ENCODE results near the gene ST6GAL1.
A peak's percentile ranks its signal among the peaks of the same experiment; 100 is the strongest.
"Not testable (repeated sequence)": the region's sequence is repeated elsewhere in the genome, so short reads cannot be mapped to it uniquely, and the experiment has no call there.

Gene ST6GAL1

DNA sequence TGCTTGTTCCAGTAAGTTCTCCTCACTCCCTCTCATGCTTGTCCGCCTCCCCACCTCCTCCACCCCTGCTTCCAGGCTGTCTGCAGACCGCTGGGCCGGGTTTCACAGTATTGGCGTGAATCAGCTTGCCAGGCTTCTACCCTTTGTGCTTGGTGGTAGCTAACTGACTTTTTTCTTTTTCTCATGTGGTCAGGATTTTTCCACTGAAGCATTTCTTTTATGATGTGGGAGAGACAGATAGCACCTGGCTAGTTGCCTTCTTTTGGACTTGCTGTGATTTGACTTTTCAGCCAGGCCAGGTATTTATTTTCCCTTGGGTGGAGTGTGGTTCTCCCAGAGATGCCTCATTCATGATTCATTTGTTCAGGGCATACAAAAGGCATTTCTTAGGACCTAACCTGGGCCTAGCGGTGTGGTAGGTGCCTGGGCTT, 60.6 kb downstream of the ST6GAL1 start:
- Histone ChIP-seq H3K36me3 (ENCODE audit: low read depth) (no peaks in the 10 kb centered on the region), H3K4me3 (ENCODE audit: severe bottlenecking) (no peak overlapping the region), H3K9me3 (ENCODE audit: severe bottlenecking) (no peaks in the 10 kb centered on the region), H3K4me1 (ENCODE audit: insufficient read depth, poor library complexity, severe bottlenecking) (peaks cover 7% of the 10 kb centered on the region), H3K27ac (ENCODE audit: poor library complexity, severe bottlenecking) (peak overlapping the region; percentile 51), H3K27me3 (ENCODE audit: insufficient read depth, poor library complexity, severe bottlenecking) (no peaks in the 10 kb centered on the region)
- peak; percentile 95 for ATAC-seq (ENCODE audit: low read depth)
- DNase-seq (ENCODE audit: low spot score) = no peak
- TF ChIP-seq, protein P1, sequence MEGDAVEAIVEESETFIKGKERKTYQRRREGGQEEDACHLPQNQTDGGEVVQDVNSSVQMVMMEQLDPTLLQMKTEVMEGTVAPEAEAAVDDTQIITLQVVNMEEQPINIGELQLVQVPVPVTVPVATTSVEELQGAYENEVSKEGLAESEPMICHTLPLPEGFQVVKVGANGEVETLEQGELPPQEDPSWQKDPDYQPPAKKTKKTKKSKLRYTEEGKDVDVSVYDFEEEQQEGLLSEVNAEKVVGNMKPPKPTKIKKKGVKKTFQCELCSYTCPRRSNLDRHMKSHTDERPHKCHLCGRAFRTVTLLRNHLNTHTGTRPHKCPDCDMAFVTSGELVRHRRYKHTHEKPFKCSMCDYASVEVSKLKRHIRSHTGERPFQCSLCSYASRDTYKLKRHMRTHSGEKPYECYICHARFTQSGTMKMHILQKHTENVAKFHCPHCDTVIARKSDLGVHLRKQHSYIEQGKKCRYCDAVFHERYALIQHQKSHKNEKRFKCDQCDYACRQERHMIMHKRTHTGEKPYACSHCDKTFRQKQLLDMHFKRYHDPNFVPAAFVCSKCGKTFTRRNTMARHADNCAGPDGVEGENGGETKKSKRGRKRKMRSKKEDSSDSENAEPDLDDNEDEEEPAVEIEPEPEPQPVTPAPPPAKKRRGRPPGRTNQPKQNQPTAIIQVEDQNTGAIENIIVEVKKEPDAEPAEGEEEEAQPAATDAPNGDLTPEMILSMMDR (IDR thresholded peaks at IDR 0.05; ENCODE audit: poor library complexity, severe bottlenecking) = no peak

DNA sequence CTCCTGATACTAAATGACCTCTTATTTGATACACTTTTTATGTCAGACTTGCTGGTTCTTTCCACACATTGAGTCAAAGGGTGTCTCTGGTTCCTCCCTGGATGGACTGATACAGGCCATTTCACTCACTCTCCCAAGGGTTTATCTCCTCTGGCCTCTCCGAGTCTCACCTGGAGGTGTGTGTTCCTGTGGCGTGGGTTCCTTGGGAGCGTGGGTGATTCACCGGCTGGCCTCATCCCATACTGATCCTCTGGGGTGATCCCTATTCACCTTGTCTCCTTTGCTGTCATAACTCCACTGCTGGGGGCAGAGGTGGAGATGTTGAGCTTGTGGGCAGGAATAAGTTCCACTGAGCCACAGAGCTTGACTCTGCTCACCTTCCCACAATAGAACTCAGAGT, 61.1 kb downstream of the ST6GAL1 start:
- DNase-seq (ENCODE audit: low spot score) = no peak
- Histone ChIP-seq H3K27ac (ENCODE audit: poor library complexity, severe bottlenecking) (peak overlapping the region; percentile 51), H3K9me3 (ENCODE audit: severe bottlenecking) (no peaks in the 10 kb centered on the region), H3K27me3 (ENCODE audit: insufficient read depth, poor library complexity, severe bottlenecking) (no peaks in the 10 kb centered on the region), H3K4me1 (ENCODE audit: insufficient read depth, poor library complexity, severe bottlenecking) (peaks cover 7% of the 10 kb centered on the region), H3K36me3 (ENCODE audit: low read depth) (no peaks in the 10 kb centered on the region), H3K4me3 (ENCODE audit: severe bottlenecking) (no peak overlapping the region)
- peak; percentile 24; the same call in 1 of the 3 replicates for ATAC-seq (ENCODE audit: low read depth)
- TF ChIP-seq, protein P1 (IDR thresholded peaks at IDR 0.05; ENCODE audit: poor library complexity, severe bottlenecking) = no peak

GRCh38 chr3:186992096-186992495, 61.8 kb downstream of the ST6GAL1 start:
- H3K36me3 ChIP-seq (ENCODE audit: low read depth); H3K4me3 ChIP-seq (ENCODE audit: severe bottlenecking); H3K9me3 ChIP-seq (ENCODE audit: severe bottlenecking); H3K27me3 ChIP-seq (ENCODE audit: insufficient read depth, poor library complexity, severe bottlenecking); DNase-seq (ENCODE audit: low spot score); ATAC-seq (ENCODE audit: low read depth); H3K27ac ChIP-seq (ENCODE audit: poor library complexity, severe bottlenecking); H3K4me1 ChIP-seq (ENCODE audit: insufficient read depth, poor library complexity, severe bottlenecking): not testable (repeated sequence)

DNA sequence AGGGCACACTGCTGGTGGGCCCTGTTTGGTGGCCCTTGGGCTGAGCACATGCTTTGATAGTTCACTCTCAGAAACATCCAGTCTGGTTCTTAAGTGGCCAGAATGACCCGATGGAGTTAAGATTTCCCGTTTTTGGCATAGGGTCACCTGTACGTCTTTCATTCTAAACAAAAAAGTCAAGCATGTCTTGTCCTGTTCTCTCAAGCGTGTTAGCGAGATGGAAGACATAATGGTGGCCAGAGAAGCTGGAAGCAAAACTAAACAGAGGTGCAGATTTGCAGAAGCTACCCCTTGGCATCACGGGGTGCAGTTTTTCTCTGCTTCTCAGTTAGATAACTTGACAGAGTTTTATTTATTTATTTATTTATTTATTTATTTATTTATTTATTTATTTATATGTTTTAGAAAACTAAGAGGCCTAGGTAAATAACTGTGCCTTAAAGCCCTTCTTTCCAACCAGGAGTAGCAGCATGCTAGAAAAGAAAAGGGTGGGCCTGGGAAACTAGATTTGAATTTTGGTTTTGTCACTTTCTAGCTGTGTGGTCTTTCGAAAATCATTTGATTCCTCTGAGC, 63.0 kb downstream of the ST6GAL1 start:
- Histone ChIP-seq H3K27me3 (ENCODE audit: insufficient read depth, poor library complexity, severe bottlenecking) (no peaks in the 10 kb centered on the region), H3K4me3 (ENCODE audit: severe bottlenecking) (no peak overlapping the region), H3K4me1 (ENCODE audit: insufficient read depth, poor library complexity, severe bottlenecking) (peaks cover 7% of the 10 kb centered on the region), H3K9me3 (ENCODE audit: severe bottlenecking) (no peaks in the 10 kb centered on the region), H3K27ac (ENCODE audit: poor library complexity, severe bottlenecking) (no peak overlapping the region), H3K36me3 (ENCODE audit: low read depth) (no peaks in the 10 kb centered on the region)
- TF ChIP-seq, protein P1 (IDR thresholded peaks at IDR 0.05; ENCODE audit: poor library complexity, severe bottlenecking) = no peak
- no peak for DNase-seq (ENCODE audit: low spot score)
- ATAC-seq (ENCODE audit: low read depth) = no peak

DNA sequence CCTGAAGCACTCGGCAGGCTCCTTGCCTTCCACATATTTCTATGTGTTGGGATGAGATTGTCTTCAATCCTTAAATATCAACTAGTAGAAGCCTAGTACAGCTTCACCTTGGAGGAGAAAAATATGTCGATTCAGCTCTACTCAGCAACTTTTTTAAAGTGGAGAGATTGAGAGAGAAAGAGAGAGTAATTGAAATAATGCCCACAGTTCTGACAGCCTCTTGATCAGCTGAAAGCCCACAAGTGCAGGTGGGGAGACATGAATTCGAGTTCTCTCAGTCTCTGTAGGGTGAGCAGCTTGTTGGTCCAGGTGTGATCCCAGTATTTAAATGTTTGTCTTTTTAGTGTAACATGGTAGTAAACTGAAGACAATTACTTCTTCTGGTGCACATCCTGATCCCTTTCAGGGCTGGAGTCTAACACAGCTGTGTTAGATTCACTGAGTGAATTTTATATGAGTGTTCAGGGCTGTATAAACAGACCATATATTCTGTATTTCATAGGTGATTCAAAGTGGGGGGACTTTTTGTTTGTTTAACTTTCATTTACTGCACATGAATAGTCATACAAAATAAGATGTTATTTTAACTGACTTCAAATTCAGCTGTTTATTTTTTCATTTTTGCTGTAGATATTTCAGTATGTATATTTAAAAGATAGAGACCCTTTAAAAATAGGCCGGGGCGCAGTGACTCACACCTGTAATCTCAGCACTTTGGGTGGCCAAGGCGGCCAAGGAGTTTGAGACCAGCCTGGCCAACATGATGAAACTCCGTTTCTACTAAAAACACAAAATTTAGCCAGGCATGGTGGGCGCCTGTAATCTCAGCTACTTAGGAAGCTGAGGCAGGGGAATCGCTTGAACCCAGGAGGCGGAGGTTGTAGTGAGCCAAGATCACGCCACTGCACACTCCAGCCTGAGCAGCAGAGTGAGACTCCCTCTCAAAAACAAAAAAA, 64.0 kb downstream of the ST6GAL1 start:
- Histone ChIP-seq H3K9me3 (ENCODE audit: severe bottlenecking) (no peaks in the 10 kb centered on the region), H3K27ac (ENCODE audit: poor library complexity, severe bottlenecking) (no peak overlapping the region), H3K36me3 (ENCODE audit: low read depth) (no peaks in the 10 kb centered on the region), H3K4me1 (ENCODE audit: insufficient read depth, poor library complexity, severe bottlenecking) (peaks cover 7% of the 10 kb centered on the region), H3K27me3 (ENCODE audit: insufficient read depth, poor library complexity, severe bottlenecking) (no peaks in the 10 kb centered on the region), H3K4me3 (ENCODE audit: severe bottlenecking) (no peak overlapping the region)
- TF ChIP-seq, protein P1 (IDR thresholded peaks at IDR 0.05; ENCODE audit: poor library complexity, severe bottlenecking) = no peak
- DNase-seq (ENCODE audit: low spot score) = no peak
- ATAC-seq (ENCODE audit: low read depth) = no peak

Measured in RWPE2 (cell line).